GM12878 (cell line): ENCODE results near the gene CHST2. TPM values are rescaled to one million over a fixed set of nuclear protein-coding genes. Genes with fewer than 3 reads are reported as not detected.

Source experiments
- ATAC-seq: fragments of 200-7000 bp; cut with Tn5 transposase; 3 replicates; pipeline ENCODE4 v1.9.1; 2020; ENCODE audit warnings: mild to moderate bottlenecking, moderate library complexity
- BruUV-seq: library from RNA; stranded (reverse); fragments of 400-500 nt; replicated peaks from 2 replicates; lab custom pipeline; 2021; lab: Mats Ljungman, UMichigan
- CTCF ChIA-PET: fragments of 300-600 bp; sonication (Branson Sonifier 250); formaldehyde crosslinking; extraction: SDS; loops from one replicate; lab custom pipeline; 2021; ENCODE audit warnings: inconsistent platforms; lab: Yijun Ruan, JAX
- POLR2A ChIA-PET: fragments of 350-600 bp; formaldehyde crosslinking; extraction: SDS; loops from one replicate; lab custom pipeline; 2021; ENCODE audit warnings: inconsistent platforms; lab: Charles Lee
- RAD21 ChIA-PET: fragments of 300-600 bp; sonication (Branson Sonifier 250); formaldehyde crosslinking; loops from one replicate; lab custom pipeline; 2023; ENCODE audit warnings: antibody characterized with exemption; ENCODE audit not compliant: unreplicated experiment; lab: Charles Lee
- SMC1A ChIA-PET: fragments of 300-600 bp; sonication (Branson Sonifier 250); formaldehyde crosslinking; loops from one replicate; lab custom pipeline; 2023; ENCODE audit not compliant: unreplicated experiment, uncharacterized antibody; lab: Charles Lee
- DNase-seq: peaks from one replicate; pipeline ENCODE4 v3.0.0-alpha.2; 2011; ENCODE audit warnings: low read depth, low spot score
- FAIRE-seq: peaks from 3 replicates; lab custom pipeline; 2011; peaks lifted over from hg19 to GRCh38; lab: Jason Lieb, UNC
- H2AFZ ChIP-seq: 2 replicates; pipeline ENCODE4 v1.6.0; 2011; ENCODE audit warnings: low read depth, low read length, control low read depth; ENCODE audit not compliant: control insufficient read depth
- H3K27ac ChIP-seq: 2 replicates; pipeline ENCODE4 v1.5.1; 2011; ENCODE audit warnings: control low read depth; ENCODE audit not compliant: control insufficient read depth, insufficient read depth
- H3K27me3 ChIP-seq, 2 experiments: replicated peaks in 1 of 2; 2 replicates each; pipeline versions ENCODE4 v1.6.0 to v1.6.1; 2011; ENCODE audit warnings: low read length in 1 of 2; ENCODE audit not compliant: control insufficient read depth in 2 of 2, insufficient read depth in 2 of 2
- H3K36me3 ChIP-seq, 2 experiments: 2 replicates each; pipeline ENCODE4 v1.5.1; 2011; ENCODE audit warnings: low read length in 1 of 2; ENCODE audit not compliant: control insufficient read depth in 2 of 2, insufficient read depth in 2 of 2
- H3K4me1 ChIP-seq: 2 replicates; pipeline ENCODE4 v1.6.1; 2011; ENCODE audit warnings: mild to moderate bottlenecking, low read length, moderate library complexity, mixed read lengths; ENCODE audit not compliant: control insufficient read depth, insufficient read depth
- H3K4me2 ChIP-seq: 2 replicates; pipeline ENCODE4 v1.6.0; 2011; ENCODE audit warnings: control low read depth; ENCODE audit not compliant: control insufficient read depth, insufficient read depth
- H3K4me3 ChIP-seq: fragments of 200-600 bp; sonication (generic); 2 replicates; pipeline ENCODE4 v1.5.1; 2016
- H3K79me2 ChIP-seq: 2 replicates; pipeline ENCODE4 v1.6.0; 2011; ENCODE audit warnings: low read length; ENCODE audit not compliant: control insufficient read depth, insufficient read depth
- H3K9ac ChIP-seq: 2 replicates; pipeline ENCODE4 v1.8.0; 2011; ENCODE audit warnings: low read length, control low read depth, mixed read lengths; ENCODE audit not compliant: control insufficient read depth, insufficient read depth
- H3K9me3 ChIP-seq: replicated peaks from 3 replicates; pipeline ENCODE4 v1.5.1; 2011; ENCODE audit warnings: mild to moderate bottlenecking, low read length; ENCODE audit not compliant: control insufficient read depth, insufficient read depth
- H4K20me1 ChIP-seq: 2 replicates; pipeline ENCODE4 v1.6.0; 2011; ENCODE audit not compliant: control insufficient read depth, insufficient read depth
- BCL3 ChIP-seq: IDR thresholded peaks from 2 replicates; pipeline ENCODE4 v1.6.1; 2011; ENCODE audit warnings: borderline replicate concordance, low read depth, mild to moderate bottlenecking, moderate library complexity, low read length; ENCODE audit not compliant: insufficient read depth, poor library complexity, severe bottlenecking
- DPF2 ChIP-seq: fragments of 450-650 bp; IDR thresholded peaks from 2 replicates; pipeline ENCODE4 v1.6.1; 2017; ENCODE audit warnings: mild to moderate bottlenecking
- GABPA ChIP-seq: IDR thresholded peaks from 2 replicates; pipeline ENCODE4 v1.6.1; 2014; ENCODE audit warnings: antibody characterized with exemption, low read depth, mild to moderate bottlenecking, inconsistent platforms
- MLLT1 ChIP-seq: fragments of 450-650 bp; IDR thresholded peaks from 2 replicates; pipeline ENCODE4 v1.6.1; 2016; ENCODE audit warnings: mild to moderate bottlenecking
- MYB ChIP-seq: fragments of 150-350 bp; IDR thresholded peaks from 2 replicates; pipeline ENCODE4 v1.6.1; 2014; ENCODE audit warnings: mild to moderate bottlenecking, low read depth, low read length, borderline replicate concordance
- YY1 ChIP-seq: IDR thresholded peaks from 2 replicates; pipeline ENCODE4 v1.6.1; 2011; ENCODE audit warnings: low read depth, mild to moderate bottlenecking, low read length
- ZBTB11 ChIP-seq: fragments of 450-650 bp; formaldehyde crosslinking; IDR thresholded peaks from 2 replicates; pipeline ENCODE4 v1.5.0; 2022; ENCODE audit warnings: mild to moderate bottlenecking, missing genetic modification characterization
- WGBS: methylation state at CpG from one replicate; pipeline ENCODE4 v1.1.6; 2016; ENCODE audit warnings: low lambda C conversion rate; ENCODE audit not compliant: insufficient replicate concordance, insufficient coverage; ENCODE audit errors: missing lambda C conversion rate; 5-methylcytosine and 5-hydroxymethylcytosine counted together
- in situ Hi-C: fragments of 300-500 bp; cut with MboI; formaldehyde crosslinking; loops from 9 replicates; pipeline ENCODE4 v1.14.3; 2018; ENCODE audit warnings: mixed read lengths
- intact Hi-C: fragments of 100-400 bp; cut with micrococcal nuclease; formaldehyde crosslinking; loops from one replicate; pipeline ENCODE4 v1.14.2; 2022; ENCODE audit not compliant: unreplicated experiment
- polyA plus RNA-seq, 11 experiments: library from polyadenylated mRNA; depleted of rRNA in 4 of 11; unstranded in 6 of 11; stranded (reverse) in 5 of 11; fragments of >200 nt; fragmentation: Nextera tagmentation in 4 of 11; fragmentation: Illumina TruSeq in 1 of 11; extraction: Ambion mirVana in 4 of 11; extraction: Trizol in 1 of 11; gene quantifications; 1 replicate in 1 of 11; 2 replicates in 10 of 11; pipeline versions ENCODE4 v1.2.1 to v1.2.3, GENCODE V29; 2011 to 2016; ENCODE audit warnings: inconsistent platforms in 2 of 11, missing spikeins in 2 of 11, low read depth in 1 of 11
- total RNA-seq, 4 experiments: library from RNA; depleted of rRNA in 3 of 4; stranded (reverse); fragments of >200 nt in 3 of 4; fragmentation: Illumina TruSeq in 1 of 4; extraction: Trizol in 1 of 4; gene quantifications; 2 replicates each; pipeline versions ENCODE4 v1.2.1 to v1.2.3, GENCODE V29; 2013 to 2021

Gene CHST2
- total and polyA plus RNA-seq, 10 of the 15 experiments (the other 5 are each of a cell fraction or from before 2014, with no cell fraction given), result 1.6 to 37.2 (median 8.8) TPM

GRCh38 chr3:143172062-143172794, 52.7 kb downstream of the CHST2 start:
- SMC1A ChIA-PET, result interaction anchor here (1.0 to 5.9 kb wide), 11 partner anchors 9 to 497 kb away, joined by 3 to 39 read pairs (median 5); no protein-coding TSS in a partner anchor
- H3K36me3 ChIP-seq, result no peaks in the 10 kb centered on the region
- FAIRE-seq, result no peak
- in situ Hi-C loops, result no loop called here
- no peak overlapping the region for H3K4me3 ChIP-seq
- no peaks in the 10 kb centered on the region for H4K20me1 ChIP-seq
- peak overlapping the region; percentile 20; the same call in 1 of the 2 replicates for H2AFZ ChIP-seq
- RAD21 ChIA-PET, result interaction anchor here (1.3 to 2.9 kb wide), 3 partner anchors 35 to 48 kb away, joined by 4 to 17 read pairs (median 14); no protein-coding TSS in a partner anchor
- no peak overlapping the region for H3K27ac ChIP-seq
- DNase-seq, result no peak
- no TSS peak for BruUV-seq
- H3K27me3 ChIP-seq, result no peaks in the 10 kb centered on the region
- POLR2A ChIA-PET, result interaction anchor here (1.5 kb wide), 1 partner anchor 13 kb away, joined by 5 read pairs; no protein-coding TSS in a partner anchor
- 0 out of 3 replicates have a peak, but pooled peaks have one; percentile 9 for ATAC-seq
- CTCF ChIA-PET, result interaction anchor here (1.2 to 1.7 kb wide), 3 partner anchors 11 to 51 kb away, joined by 4 to 8 read pairs (median 4); no protein-coding TSS in a partner anchor
- H3K9ac ChIP-seq, result no peak overlapping the region
- 60% methylated on average over 5 of the region's 5 CpGs for WGBS
- peaks cover 34% of the 10 kb centered on the region for H3K4me1 ChIP-seq
- H3K4me2 ChIP-seq, result no peak overlapping the region
- intact Hi-C loops, result loop anchor here (5.0 kb wide), 1 partner anchor 50 kb away; no protein-coding TSS in a partner anchor
- peaks cover 10% of the 10 kb centered on the region; the same call in 2 of the 3 replicates for H3K9me3 ChIP-seq
- TF ChIP-seq MLLT1 (no peak), YY1 (no peak), DPF2 (no peak), ZBTB11 (no peak), BCL3 (no peak), GABPA (no peak), MYB (no peak)
- TF ChIP-seq, all 136 proteins: peak for 0
- H3K79me2 ChIP-seq, result no peaks in the 10 kb centered on the region
